ENCODE results near the gene MARVELD1. TPM values are rescaled to one million over a fixed set of nuclear protein-coding genes. Genes with fewer than 3 reads are reported as not detected.
A peak's percentile ranks its signal among the peaks of the same experiment; 100 is the strongest.
"Not testable (repeated sequence)": the region's sequence is repeated elsewhere in the genome, so short reads cannot be mapped to it uniquely, and the experiment has no call there.

The MARVELD1 gene
- total RNA-seq, 4 donors from 2014 or later: 25.8 to 36.7 (median 31.0) TPM

DNA sequence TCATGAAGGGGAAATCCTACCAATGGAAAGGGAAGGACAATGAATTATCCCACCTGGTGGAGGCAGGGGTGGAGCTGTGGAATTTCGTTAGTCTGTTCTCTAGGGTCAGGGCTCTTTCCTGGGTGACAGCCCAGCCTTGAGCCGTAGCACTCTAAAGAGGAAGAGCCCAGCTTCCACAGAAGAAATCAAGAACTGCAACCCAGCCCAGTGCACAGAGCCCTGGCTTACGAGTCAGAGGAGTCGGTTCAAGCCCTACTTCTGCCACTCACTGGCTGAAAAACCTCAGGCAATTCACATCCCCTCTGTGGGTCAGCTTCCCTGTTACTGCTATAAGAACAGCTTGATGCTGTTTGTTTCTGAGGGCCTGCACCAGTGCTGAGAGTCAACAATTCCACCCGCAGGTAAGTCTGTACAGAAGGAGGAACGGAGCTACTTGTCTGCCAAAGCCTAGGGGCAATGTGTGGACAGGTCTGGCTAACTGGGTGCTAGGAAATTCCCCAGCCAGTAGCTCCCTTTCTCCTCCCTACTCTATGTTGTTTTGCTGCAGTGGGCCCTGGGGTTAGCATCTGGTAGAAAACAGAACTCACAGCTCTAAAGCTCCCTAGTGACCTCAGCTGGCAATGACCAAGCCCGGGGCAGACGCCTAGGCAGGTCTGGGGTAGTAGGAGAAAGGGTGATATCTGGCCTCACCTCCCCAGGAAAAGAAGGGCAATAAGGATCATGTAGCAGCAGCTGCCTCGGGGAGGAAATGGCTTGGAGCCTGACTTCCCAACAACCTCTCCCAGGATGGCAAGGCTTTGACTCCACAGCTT lies 29.8 kb upstream of the MARVELD1 start:
- Histone ChIP-seq H3K4me3 (peak overlapping the region; percentile 68), H3K9me3 (no peaks in the 10 kb centered on the region), H3K4me1 (peaks cover 73% of the 10 kb centered on the region), H3K36me3 (peaks cover 10% of the 10 kb centered on the region), H3K27me3 (no peaks in the 10 kb centered on the region), H3K27ac (peak overlapping the region; percentile 92)
- WGBS: 16% methylated on average over 5 of the region's 9 CpGs
- DNase-seq (ENCODE audit: low spot score in 2 of 2): no peak
- no peak for TF ChIP-seq EP300 (IDR thresholded peaks at IDR 0.05)
- no peak for TF ChIP-seq POLR2A (IDR thresholded peaks at IDR 0.05)
- TF ChIP-seq, protein P1, sequence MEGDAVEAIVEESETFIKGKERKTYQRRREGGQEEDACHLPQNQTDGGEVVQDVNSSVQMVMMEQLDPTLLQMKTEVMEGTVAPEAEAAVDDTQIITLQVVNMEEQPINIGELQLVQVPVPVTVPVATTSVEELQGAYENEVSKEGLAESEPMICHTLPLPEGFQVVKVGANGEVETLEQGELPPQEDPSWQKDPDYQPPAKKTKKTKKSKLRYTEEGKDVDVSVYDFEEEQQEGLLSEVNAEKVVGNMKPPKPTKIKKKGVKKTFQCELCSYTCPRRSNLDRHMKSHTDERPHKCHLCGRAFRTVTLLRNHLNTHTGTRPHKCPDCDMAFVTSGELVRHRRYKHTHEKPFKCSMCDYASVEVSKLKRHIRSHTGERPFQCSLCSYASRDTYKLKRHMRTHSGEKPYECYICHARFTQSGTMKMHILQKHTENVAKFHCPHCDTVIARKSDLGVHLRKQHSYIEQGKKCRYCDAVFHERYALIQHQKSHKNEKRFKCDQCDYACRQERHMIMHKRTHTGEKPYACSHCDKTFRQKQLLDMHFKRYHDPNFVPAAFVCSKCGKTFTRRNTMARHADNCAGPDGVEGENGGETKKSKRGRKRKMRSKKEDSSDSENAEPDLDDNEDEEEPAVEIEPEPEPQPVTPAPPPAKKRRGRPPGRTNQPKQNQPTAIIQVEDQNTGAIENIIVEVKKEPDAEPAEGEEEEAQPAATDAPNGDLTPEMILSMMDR (IDR thresholded peaks at IDR 0.05): no peak
- TF ChIP-seq POLR2AphosphoS5 (IDR thresholded peaks at IDR 0.05): no peak

DNA sequence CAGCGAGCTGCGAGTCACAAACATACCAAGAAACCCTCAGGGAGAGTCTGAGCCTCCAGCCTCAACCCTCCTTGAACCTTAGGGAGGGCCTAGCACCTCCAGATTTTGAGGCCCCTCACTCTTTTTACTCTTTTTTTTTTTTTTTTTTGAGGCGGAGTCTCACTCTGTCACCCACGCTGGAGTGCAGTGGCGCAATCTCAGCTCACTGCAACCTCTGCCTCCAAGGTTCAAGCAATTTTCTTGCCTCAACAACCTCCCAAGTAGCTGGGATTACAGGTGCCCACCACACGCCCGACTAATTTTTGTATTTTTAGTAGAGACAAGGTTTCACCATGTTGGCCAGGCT lies 29.2 kb upstream of the MARVELD1 start:
- not testable (repeated sequence) for DNase-seq (ENCODE audit: low spot score in 2 of 2); H3K9me3 ChIP-seq; H3K27me3 ChIP-seq; H3K36me3 ChIP-seq
- WGBS: 42% methylated on average over 7 of the region's 7 CpGs
- peaks cover 78% of the 10 kb centered on the region for H3K4me1 ChIP-seq
- H3K4me3 ChIP-seq: peak overlapping the region; percentile 68
- H3K27ac ChIP-seq: peak overlapping the region; percentile 92

DNA sequence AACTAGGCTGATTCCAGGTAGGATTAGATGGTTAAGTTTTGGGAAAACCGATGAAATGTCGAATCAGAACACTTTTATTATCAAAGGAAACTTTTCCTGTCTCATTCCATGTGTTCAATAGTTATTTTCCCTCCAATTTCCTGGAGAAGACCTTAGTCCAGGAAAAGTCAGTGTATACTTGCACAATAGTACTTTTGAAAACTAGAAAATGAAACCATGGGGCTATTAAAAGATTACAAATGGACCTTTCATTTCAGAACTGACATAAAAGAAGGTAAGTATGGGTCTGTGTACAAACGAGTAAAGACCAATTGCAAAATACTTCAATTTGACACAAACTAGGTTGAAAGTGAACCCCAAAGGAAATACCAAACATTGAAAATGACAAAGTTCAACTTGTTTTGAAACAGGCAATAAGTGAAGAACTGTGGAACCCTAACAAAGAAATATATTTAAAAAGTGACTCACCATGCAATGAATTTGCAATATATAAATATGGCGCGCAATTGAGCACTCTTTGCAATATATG lies 28.6 kb upstream of the MARVELD1 start:
- Histone ChIP-seq H3K4me3 (peak overlapping the region; percentile 68), H3K36me3 (no peaks in the 10 kb centered on the region), H3K4me1 (peaks cover 84% of the 10 kb centered on the region), H3K27ac (peak overlapping the region; percentile 92), H3K27me3 (no peaks in the 10 kb centered on the region), H3K9me3 (no peaks in the 10 kb centered on the region)
- DNase-seq (ENCODE audit: low spot score in 2 of 2): no peak
- TF ChIP-seq, protein P1 (IDR thresholded peaks at IDR 0.05): no peak
- no peak for TF ChIP-seq POLR2AphosphoS5 (IDR thresholded peaks at IDR 0.05)
- TF ChIP-seq EP300 (IDR thresholded peaks at IDR 0.05): no peak
- TF ChIP-seq POLR2A (IDR thresholded peaks at IDR 0.05): no peak
- WGBS: 38% methylated on average over 5 of the region's 5 CpGs

DNA sequence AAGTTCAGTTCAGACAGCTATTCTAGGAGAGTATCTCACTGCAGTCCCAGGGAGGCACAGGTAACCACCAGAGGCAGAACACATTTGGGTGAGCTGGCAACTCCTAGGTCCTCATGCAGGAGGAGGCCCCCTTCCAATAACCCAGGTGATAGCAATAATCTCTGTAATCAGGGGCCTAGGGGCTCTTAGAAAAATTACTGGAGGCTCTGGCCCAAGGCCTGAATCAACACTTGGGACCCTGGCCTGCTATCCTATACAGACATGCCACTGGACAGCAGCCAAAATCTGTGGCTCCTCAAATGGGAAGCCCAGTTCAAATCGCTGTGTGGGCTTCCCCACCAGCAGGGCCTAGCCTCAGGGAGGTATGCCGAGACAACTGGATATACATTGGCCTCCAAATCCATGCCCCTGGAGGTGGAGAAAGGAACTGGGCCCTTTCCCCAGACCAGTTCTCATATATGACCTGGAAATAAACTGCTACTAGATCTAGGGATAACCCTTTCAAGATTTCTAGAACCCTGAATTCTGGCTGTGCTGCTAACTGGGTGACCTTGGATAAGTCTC lies 28.1 kb upstream of the MARVELD1 start:
- Histone ChIP-seq H3K4me3 (peak overlapping the region; percentile 68), H3K4me1 (peaks cover 86% of the 10 kb centered on the region), H3K9me3 (no peaks in the 10 kb centered on the region), H3K36me3 (no peaks in the 10 kb centered on the region), H3K27me3 (no peaks in the 10 kb centered on the region), H3K27ac (peak overlapping the region; percentile 92)
- TF ChIP-seq EP300 (IDR thresholded peaks at IDR 0.05): no peak
- TF ChIP-seq, protein P1 (IDR thresholded peaks at IDR 0.05): peak; percentile 27 to 38
- 20% methylated on average over 1 of the region's 2 CpGs for WGBS
- DNase-seq (ENCODE audit: low spot score in 2 of 2): no peak

DNA sequence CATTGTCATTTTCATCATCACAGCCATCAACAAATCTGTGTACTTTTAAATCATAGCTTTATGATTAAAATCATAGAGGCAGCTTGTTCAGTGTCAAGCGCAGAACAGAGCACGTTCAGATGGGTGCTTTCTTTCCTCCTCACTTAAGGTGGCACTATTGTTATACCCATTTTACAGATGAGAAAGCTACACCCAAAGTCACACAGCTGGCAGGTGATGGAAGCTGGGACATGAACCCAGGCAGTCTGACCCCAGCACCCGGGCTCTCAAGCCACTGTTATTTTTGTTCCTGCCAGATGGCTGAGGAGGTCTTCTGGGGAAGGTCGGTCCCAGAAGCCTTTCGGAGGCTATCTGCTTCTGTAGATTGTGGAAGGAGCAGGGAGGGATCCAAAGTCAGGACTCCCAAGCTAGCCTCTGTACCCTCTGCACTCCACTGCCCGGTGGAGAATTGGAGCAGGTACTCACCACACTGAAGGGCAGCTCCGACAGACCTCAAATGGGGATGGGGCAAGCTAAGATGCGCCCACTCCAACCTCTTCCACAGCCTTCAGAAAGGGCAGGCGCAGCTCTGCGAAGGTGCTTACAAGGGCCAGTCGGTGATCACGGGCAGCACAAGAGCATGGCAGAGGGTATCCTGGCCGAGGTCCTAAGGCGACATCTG lies 27.1 kb upstream of the MARVELD1 start:
- Histone ChIP-seq H3K36me3 (no peaks in the 10 kb centered on the region), H3K27ac (peak overlapping the region; percentile 92), H3K4me1 (peaks cover 86% of the 10 kb centered on the region), H3K4me3 (peak overlapping the region; percentile 68), H3K9me3 (no peaks in the 10 kb centered on the region), H3K27me3 (no peaks in the 10 kb centered on the region)
- no peak for DNase-seq (ENCODE audit: low spot score in 2 of 2)
- WGBS: 15% methylated on average over 9 of the region's 14 CpGs
- TF ChIP-seq EP300 (IDR thresholded peaks at IDR 0.05) (no peak), POLR2AphosphoS5 (IDR thresholded peaks at IDR 0.05) (no peak), POLR2A (IDR thresholded peaks at IDR 0.05) (no peak)
- TF ChIP-seq, protein P1 (IDR thresholded peaks at IDR 0.05): no peak

Measured in suprapubic skin (tissue), 4 donors.